NCI-H345 treated with DMSO at 0.1 percent for 48 hours (cell line): ENCODE results near the gene EEF1AKMT1.
"Not testable (repeated sequence)": the region's sequence is repeated elsewhere in the genome, so short reads cannot be mapped to it uniquely, and the experiment has no call there.

ENCODE experiments used
- DNase-seq: peaks from one replicate; lab custom pipeline; 2025; ENCODE audit not compliant: unreplicated experiment; lab: John Stamatoyannopoulos, UW

EEF1AKMT1 gene

GRCh38 chr13:20779405-20779804, 5.6 kb upstream of the EEF1AKMT1 start:
- no peak for DNase-seq

GRCh38 chr13:20778311-20778710, 4.5 kb upstream of the EEF1AKMT1 start:
- no peak for DNase-seq

GRCh38 chr13:20776751-20777150, 3.0 kb upstream of the EEF1AKMT1 start:
- no peak for DNase-seq

- no peak for DNase-seq
Measured at GRCh38 chr13:20775961-20776360, 2.2 kb upstream of the EEF1AKMT1 start.

- DNase-seq, result no peak
Measured at GRCh38 chr13:20774746-20775145, 985 bp upstream of the EEF1AKMT1 start.

GRCh38 chr13:20772401-20773131, 1.2 kb downstream of the EEF1AKMT1 start:
- no peak for DNase-seq

- DNase-seq, result no peak
Measured at GRCh38 chr13:20769834-20770233, 3.9 kb downstream of the EEF1AKMT1 start.

GRCh38 chr13:20769091-20769490, 4.7 kb downstream of the EEF1AKMT1 start:
- no peak for DNase-seq

- no peak for DNase-seq
Measured at GRCh38 chr13:20767309-20767943, 6.3 kb downstream of the EEF1AKMT1 start.

- no peak for DNase-seq
Measured at GRCh38 chr13:20760872-20761271, 12.9 kb downstream of the EEF1AKMT1 start.

GRCh38 chr13:20754009-20754408, 19.8 kb downstream of the EEF1AKMT1 start:
- no peak for DNase-seq

GRCh38 chr13:20749377-20749776, 24.4 kb downstream of the EEF1AKMT1 start:
- no peak for DNase-seq

- not testable (repeated sequence) for DNase-seq
Measured at GRCh38 chr13:20743830-20744404, 29.8 kb downstream of the EEF1AKMT1 start.

GRCh38 chr13:20740021-20740420, 33.7 kb downstream of the EEF1AKMT1 start:
- no peak for DNase-seq

GRCh38 chr13:20738616-20739015, 35.1 kb downstream of the EEF1AKMT1 start:
- no peak for DNase-seq

- DNase-seq, result no peak
Measured at GRCh38 chr13:20729633-20730585, 43.9 kb downstream of the EEF1AKMT1 start.

- DNase-seq, result no peak
Measured at GRCh38 chr13:20728579-20729311, 45.0 kb downstream of the EEF1AKMT1 start.

GRCh38 chr13:20727856-20728255, 45.9 kb downstream of the EEF1AKMT1 start:
- no peak for DNase-seq

- no peak for DNase-seq
Measured at GRCh38 chr13:20721454-20722357, 52.1 kb downstream of the EEF1AKMT1 start.
